ENCODE results near the gene KRTAP3-3. TPM values are rescaled to one million over a fixed set of nuclear protein-coding genes. Genes with fewer than 3 reads are reported as not detected.

KRTAP3-3 gene
- total RNA-seq, 2 experiments from 2014 or later, result not detected

- ChIA-PET CTCF (interaction anchor here (1.6 kb wide), 1 partner anchor 10 kb away, joined by 5 read pairs; no protein-coding TSS in a partner anchor), POLR2A (no interaction called here)
- Mint-ChIP-seq H3K27ac (no peak overlapping the region), H3K36me3 (ENCODE audit: low read depth) (no peaks in the 10 kb centered on the region), H3K4me3 (no peak overlapping the region), H3K27me3 (peaks cover 30% of the 10 kb centered on the region), H3K4me1 (ENCODE audit: low read depth) (no peaks in the 10 kb centered on the region), H3K9me3 (no peaks in the 10 kb centered on the region)
- no peak for DNase-seq
- intact Hi-C loops (cut with micrococcal nuclease), result no loop called here
- TF ChIP-seq CTCF (IDR thresholded peaks at IDR 0.05), result no peak
- no peak for ATAC-seq
These were observed 2.9 kb upstream of the KRTAP3-3 start for GRCh38 chr17:40996829-40997228.

GRCh38 chr17:40995116-40995515 lies 1.2 kb upstream of the KRTAP3-3 start:
- CTCF ChIA-PET, result no interaction called here
- no peak for DNase-seq
- no peak for ATAC-seq
- no peak for TF ChIP-seq CTCF (IDR thresholded peaks at IDR 0.05)
- Mint-ChIP-seq H3K27ac (no peak overlapping the region), H3K4me1 (ENCODE audit: low read depth) (no peaks in the 10 kb centered on the region), H3K4me3 (no peak overlapping the region), H3K27me3 (peaks cover 32% of the 10 kb centered on the region), H3K36me3 (ENCODE audit: low read depth) (no peaks in the 10 kb centered on the region), H3K9me3 (no peaks in the 10 kb centered on the region)
- intact Hi-C loops (cut with micrococcal nuclease), result no loop called here
- POLR2A ChIA-PET, result no interaction called here

GRCh38 chr17:40993084-40993483 lies 880 bp downstream of the KRTAP3-3 start:
- Mint-ChIP-seq H3K36me3 (ENCODE audit: low read depth) (no peaks in the 10 kb centered on the region), H3K27me3 (peaks cover 24% of the 10 kb centered on the region), H3K4me1 (ENCODE audit: low read depth) (no peaks in the 10 kb centered on the region), H3K27ac (no peak overlapping the region), H3K9me3 (no peaks in the 10 kb centered on the region), H3K4me3 (no peak overlapping the region)
- ATAC-seq (no peak), DNase-seq (no peak)
- intact Hi-C loops (cut with micrococcal nuclease), result no loop called here
- POLR2A ChIA-PET, result no interaction called here
- no peak for TF ChIP-seq CTCF (IDR thresholded peaks at IDR 0.05)
- CTCF ChIA-PET, result no interaction called here

- ATAC-seq (no peak), DNase-seq (no peak)
- ChIA-PET CTCF (no interaction called here), POLR2A (no interaction called here)
- H3K27ac Mint-ChIP-seq, result no peak overlapping the region
- H3K4me1 Mint-ChIP-seq (ENCODE audit: low read depth), result no peaks in the 10 kb centered on the region
- no peak for TF ChIP-seq CTCF (IDR thresholded peaks at IDR 0.05)
- H3K27me3 Mint-ChIP-seq, result peaks cover 24% of the 10 kb centered on the region
- no peak overlapping the region for H3K4me3 Mint-ChIP-seq
- no peaks in the 10 kb centered on the region for H3K36me3 Mint-ChIP-seq (ENCODE audit: low read depth)
- intact Hi-C loops (cut with micrococcal nuclease), result no loop called here
- no peaks in the 10 kb centered on the region for H3K9me3 Mint-ChIP-seq
These were observed 1.3 kb downstream of the KRTAP3-3 start for GRCh38 chr17:40992666-40993065.

GRCh38 chr17:40986920-40987319 lies 7.0 kb downstream of the KRTAP3-3 start:
- ChIA-PET CTCF (no interaction called here), POLR2A (no interaction called here)
- DNase-seq (no peak), ATAC-seq (no peak)
- Mint-ChIP-seq H3K9me3 (no peaks in the 10 kb centered on the region), H3K4me1 (ENCODE audit: low read depth) (no peaks in the 10 kb centered on the region), H3K4me3 (no peak overlapping the region), H3K27ac (no peak overlapping the region), H3K36me3 (ENCODE audit: low read depth) (no peaks in the 10 kb centered on the region), H3K27me3 (peaks cover 17% of the 10 kb centered on the region)
- TF ChIP-seq CTCF (IDR thresholded peaks at IDR 0.05), result no peak
- intact Hi-C loops (cut with micrococcal nuclease), result no loop called here
